Liver (tissue), 9 donors: ENCODE measurements around the gene ATAD1. TPM values are rescaled to one million over a fixed set of nuclear protein-coding genes. Genes with fewer than 3 reads are reported as not detected.
A peak's percentile ranks its signal among the peaks of the same experiment; 100 is the strongest.
"Not testable (repeated sequence)": the region's sequence is repeated elsewhere in the genome, so short reads cannot be mapped to it uniquely, and the experiment has no call there.

Experiments used
- DNase-seq: peaks from one replicate; pipeline ENCODE4 v3.0.0-alpha.2; 2017; ENCODE audit warnings: low spot score
- H3K27ac ChIP-seq, 2 donors: one replicate each; pipeline ENCODE4 v1.7.0; 2013; ENCODE audit warnings: inconsistent platforms in 2 of 2, low read length in 2 of 2, control low read depth in 1 of 2, low read depth in 1 of 2, mild to moderate bottlenecking in 1 of 2
- H3K27me3 ChIP-seq, 4 donors: one replicate each; pipeline versions ENCODE4 v1.6.1 to v1.7.0; 2013; ENCODE audit warnings: low read length in 3 of 4, inconsistent platforms in 1 of 4, mild to moderate bottlenecking in 1 of 4, moderate library complexity in 1 of 4; ENCODE audit not compliant: control insufficient read depth in 4 of 4, insufficient read depth in 4 of 4
- H3K36me3 ChIP-seq, 4 donors: one replicate each; pipeline versions ENCODE4 v1.6.1 to v1.7.0; 2013; ENCODE audit warnings: low read length in 3 of 4, mild to moderate bottlenecking in 3 of 4, low read depth in 1 of 4, moderate library complexity in 1 of 4; ENCODE audit not compliant: control insufficient read depth in 4 of 4, insufficient read depth in 3 of 4
- H3K4me1 ChIP-seq, 4 donors: one replicate each; pipeline versions ENCODE4 v1.6.1 to v1.7.0; 2013; ENCODE audit warnings: low read length in 3 of 4, mild to moderate bottlenecking in 3 of 4, moderate library complexity in 1 of 4; ENCODE audit not compliant: control insufficient read depth in 4 of 4, insufficient read depth in 4 of 4
- H3K4me3 ChIP-seq, 3 donors: one replicate each; pipeline versions ENCODE4 v1.6.1 to v1.7.0; 2013; ENCODE audit warnings: low read length in 3 of 3, control low read depth in 1 of 3, low read depth in 1 of 3, mild to moderate bottlenecking in 1 of 3
- H3K9ac ChIP-seq, 2 donors: one replicate each; pipeline ENCODE4 v1.7.0; 2013; ENCODE audit warnings: low read length in 2 of 2, mild to moderate bottlenecking in 2 of 2, moderate library complexity in 2 of 2, control low read depth in 1 of 2, low read depth in 1 of 2
- H3K9me3 ChIP-seq, 4 donors: one replicate each; pipeline versions ENCODE4 v1.6.1 to v1.7.0; 2013; ENCODE audit warnings: low read length in 3 of 4; ENCODE audit not compliant: control insufficient read depth in 4 of 4
- CTCF ChIP-seq: fragments of 150-350 bp; IDR thresholded peaks from 2 replicates; pipeline ENCODE4 v1.5.1; 2017; ENCODE audit warnings: improper control_type of control experiment, low read depth, low read length; ENCODE audit not compliant: missing input control
- FOXA1 ChIP-seq: IDR thresholded peaks from 2 replicates; pipeline ENCODE4 v1.6.1; 2016; ENCODE audit warnings: antibody characterized with exemption
- HNF4G ChIP-seq: IDR thresholded peaks from 2 replicates; pipeline ENCODE4 v1.6.1; 2016; ENCODE audit warnings: antibody characterized with exemption
- NR2F2 ChIP-seq: IDR thresholded peaks from 2 replicates; pipeline ENCODE4 v1.6.1; 2016; ENCODE audit warnings: antibody characterized with exemption
- RAD21 ChIP-seq, 2 donors: IDR thresholded peaks; 2 replicates each; pipeline ENCODE4 v1.6.1; 2016; ENCODE audit warnings: antibody characterized with exemption in 2 of 2, mild to moderate bottlenecking in 2 of 2
- REST ChIP-seq: IDR thresholded peaks from 2 replicates; pipeline ENCODE4 v1.6.1; 2016; ENCODE audit warnings: antibody characterized with exemption, mild to moderate bottlenecking
- WGBS: extraction: QIAGEN DNeasy Blood & Tissue Kit; methylation state at CpG from one replicate; pipeline ENCODE4 v1.1.7; 2013; 5-methylcytosine and 5-hydroxymethylcytosine counted together
- polyA plus RNA-seq, 2 donors: library from polyadenylated mRNA; stranded (reverse) in 1 of 2; unstranded in 1 of 2; fragments of 200-250 nt in 1 of 2; fragments of >200 nt in 1 of 2; fragmentation: Nextera tagmentation in 1 of 2; extraction: Ambion mirVana in 1 of 2; gene quantifications; one replicate each; pipeline versions ENCODE4 v1.2.1 to v1.2.3, GENCODE V29; 2013 to 2015
- total RNA-seq, 2 donors: library from RNA; depleted of rRNA; stranded (reverse); fragments of >200 nt; gene quantifications; one replicate each; pipeline ENCODE4 v1.2.3, GENCODE V29; 2014
- donor health status: healthy.
- donor health status: healthy.
- donor health status: healthy.
- donor health status: healthy.
- donor health status: healthy.

ATAD1 gene
- total and polyA plus RNA-seq, 4 donors: 12.6 to 33.4 (median 13.1) TPM

GRCh38 chr10:87860156-87860795 is 42.2 kb upstream of the ATAD1 start:
- H3K9ac ChIP-seq: peak overlapping the region; percentile 27 to 31
- no peak overlapping the region for H3K4me3 ChIP-seq
- no peak for DNase-seq
- peaks cover 0 to 20% (median 13%) of the 10 kb centered on the region in 4 donors for H3K4me1 ChIP-seq
- no peaks in the 10 kb centered on the region for H3K9me3 ChIP-seq
- no peaks in the 10 kb centered on the region for H3K36me3 ChIP-seq
- peak overlapping the region; percentile 38 to 70 for H3K27ac ChIP-seq
- 56% methylated on average over 3 of the region's 3 CpGs for WGBS
- TF ChIP-seq FOXA1: peak; percentile 13
- no peak for TF ChIP-seq HNF4G
- TF ChIP-seq CTCF: peak; percentile 54
- peak; percentile 91 to 94 for TF ChIP-seq RAD21 (IDR thresholded peaks at IDR 0.05)
- no peaks in the 10 kb centered on the region for H3K27me3 ChIP-seq

- not testable (repeated sequence) for H3K4me3 ChIP-seq, H3K9me3 ChIP-seq, H3K27ac ChIP-seq, H3K27me3 ChIP-seq, H3K4me1 ChIP-seq, H3K9ac ChIP-seq, DNase-seq, H3K36me3 ChIP-seq
- WGBS: 81% methylated on average over 4 of the region's 4 CpGs
Observed at GRCh38 chr10:87855665-87856064, 37.6 kb upstream of the ATAD1 start.

GRCh38 chr10:87855247-87855646 is 37.2 kb upstream of the ATAD1 start:
- not testable (repeated sequence) for DNase-seq, H3K4me1 ChIP-seq, H3K27ac ChIP-seq, H3K36me3 ChIP-seq, H3K9ac ChIP-seq, H3K4me3 ChIP-seq, H3K9me3 ChIP-seq, H3K27me3 ChIP-seq
- WGBS: 93% methylated on average over 5 of the region's 5 CpGs

- Histone ChIP-seq H3K9ac (no peak overlapping the region), H3K4me1 (no peaks in the 10 kb centered on the region), H3K27ac (no peak overlapping the region), H3K36me3 (no peaks in the 10 kb centered on the region), H3K27me3 (no peaks in the 10 kb centered on the region), H3K4me3 (no peak overlapping the region), H3K9me3 (no peaks in the 10 kb centered on the region)
- TF ChIP-seq NR2F2 (no peak), REST (no peak)
- no peak for DNase-seq
- WGBS: 92% methylated on average over 1 of the region's 1 CpG
Observed at GRCh38 chr10:87852089-87852488, 34.1 kb upstream of the ATAD1 start.
